Activated B cell treated with CpG ODN at 0.5 μM for 24 hours (primary cell): ENCODE results near the gene DCAF10. TPM values are rescaled to one million over a fixed set of nuclear protein-coding genes. Genes with fewer than 3 reads are reported as not detected.

Experiments
- ATAC-seq: fragments of 200-7000 bp; cut with Tn5 transposase; one replicate; pipeline ENCODE4 v1.10.0; 2021; ENCODE audit warnings: low read depth, mild to moderate bottlenecking, moderate library complexity
- CTCF ChIA-PET: fragments of 350-600 bp; sonication (Branson Sonifier 250); formaldehyde crosslinking; loops from one replicate; lab custom pipeline; 2021; ENCODE audit warnings: antibody characterized with exemption; lab: Charles Lee
- POLR2A ChIA-PET: fragments of 350-600 bp; sonication (Branson Sonifier 250); formaldehyde crosslinking; loops from one replicate; lab custom pipeline; 2021; ENCODE audit warnings: antibody characterized with exemption; lab: Charles Lee
- DNase-seq: peaks from one replicate; pipeline ENCODE4 v3.0.0; 2022
- H3K27ac Mint-ChIP-seq: one replicate; pipeline ENCODE4 v1.8.0; 2020; ENCODE audit warnings: mixed read lengths
- H3K27me3 Mint-ChIP-seq: one replicate; pipeline ENCODE4 v1.8.0; 2021; ENCODE audit warnings: mixed read lengths
- H3K36me3 Mint-ChIP-seq: one replicate; pipeline ENCODE4 v1.8.0; 2021; ENCODE audit warnings: low read depth, mixed read lengths
- H3K4me1 Mint-ChIP-seq: one replicate; pipeline ENCODE4 v1.8.0; 2021; ENCODE audit warnings: mixed read lengths
- H3K4me3 Mint-ChIP-seq: one replicate; pipeline ENCODE4 v1.8.0; 2020; ENCODE audit warnings: mild to moderate bottlenecking, mixed read lengths
- H3K9me3 Mint-ChIP-seq: one replicate; pipeline ENCODE4 v1.8.0; 2020; ENCODE audit warnings: mixed read lengths
- intact Hi-C: fragments of 100-400 bp; cut with micrococcal nuclease; formaldehyde crosslinking; loops from one replicate; pipeline ENCODE4 v1.15.1; 2024
- total RNA-seq: library from RNA; stranded (reverse); gene quantifications from 2 replicates; pipeline ENCODE4 v1.2.3, GENCODE V29; 2022
- TF ChIP-seq, protein P1 (sequence below): fragments of 200-600 bp; IDR thresholded peaks from one replicate; pipeline ENCODE4 v1.8.0; 2022; ENCODE audit warnings: antibody characterized with exemption, mild to moderate bottlenecking

DCAF10 gene
- total RNA-seq, 1 donor from 2014 or later = 19.1 TPM

DNA sequence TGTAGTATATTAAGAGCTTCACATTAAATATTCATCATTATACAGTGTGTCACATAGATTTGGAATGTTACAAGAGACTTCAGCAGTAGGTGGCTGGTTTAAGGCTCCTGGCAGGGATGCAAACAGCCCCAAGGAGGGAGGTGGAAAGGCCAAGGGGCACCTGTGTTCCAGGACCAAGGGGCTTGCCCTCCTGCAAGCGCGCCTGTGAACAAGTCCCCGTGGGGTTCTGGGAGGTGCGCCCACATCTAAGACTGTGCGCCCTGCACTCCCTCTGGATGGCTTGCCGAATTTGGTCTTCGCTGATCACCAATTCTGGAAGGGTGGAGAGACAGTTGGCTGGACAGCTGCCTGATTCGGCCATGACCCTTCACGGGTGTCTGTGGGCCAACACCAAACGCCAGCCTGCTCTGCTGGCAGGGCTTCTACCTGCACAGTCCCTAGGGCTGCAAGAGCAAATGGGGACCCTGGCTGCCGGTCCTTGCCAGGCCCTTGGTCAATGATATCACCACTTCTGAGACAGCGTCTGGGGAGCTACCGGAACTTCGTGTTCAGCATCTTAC lies 115.4 kb downstream of the DCAF10 start:
- no peak overlapping the region for H3K4me3 Mint-ChIP-seq
- H3K9me3 Mint-ChIP-seq = no peaks in the 10 kb centered on the region
- peaks cover 2% of the 10 kb centered on the region for H3K4me1 Mint-ChIP-seq
- H3K27ac Mint-ChIP-seq = no peak overlapping the region
- no peaks in the 10 kb centered on the region for H3K27me3 Mint-ChIP-seq
- TF ChIP-seq, protein P1, sequence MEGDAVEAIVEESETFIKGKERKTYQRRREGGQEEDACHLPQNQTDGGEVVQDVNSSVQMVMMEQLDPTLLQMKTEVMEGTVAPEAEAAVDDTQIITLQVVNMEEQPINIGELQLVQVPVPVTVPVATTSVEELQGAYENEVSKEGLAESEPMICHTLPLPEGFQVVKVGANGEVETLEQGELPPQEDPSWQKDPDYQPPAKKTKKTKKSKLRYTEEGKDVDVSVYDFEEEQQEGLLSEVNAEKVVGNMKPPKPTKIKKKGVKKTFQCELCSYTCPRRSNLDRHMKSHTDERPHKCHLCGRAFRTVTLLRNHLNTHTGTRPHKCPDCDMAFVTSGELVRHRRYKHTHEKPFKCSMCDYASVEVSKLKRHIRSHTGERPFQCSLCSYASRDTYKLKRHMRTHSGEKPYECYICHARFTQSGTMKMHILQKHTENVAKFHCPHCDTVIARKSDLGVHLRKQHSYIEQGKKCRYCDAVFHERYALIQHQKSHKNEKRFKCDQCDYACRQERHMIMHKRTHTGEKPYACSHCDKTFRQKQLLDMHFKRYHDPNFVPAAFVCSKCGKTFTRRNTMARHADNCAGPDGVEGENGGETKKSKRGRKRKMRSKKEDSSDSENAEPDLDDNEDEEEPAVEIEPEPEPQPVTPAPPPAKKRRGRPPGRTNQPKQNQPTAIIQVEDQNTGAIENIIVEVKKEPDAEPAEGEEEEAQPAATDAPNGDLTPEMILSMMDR = no peak
- intact Hi-C loops = loop anchor here (10.0 kb wide), 1 partner anchor 61 kb away; no protein-coding TSS in a partner anchor
- no peaks in the 10 kb centered on the region for H3K36me3 Mint-ChIP-seq
- DNase-seq = no peak
- ChIA-PET CTCF (interaction anchor here (0.7 to 3.1 kb wide), 4 partner anchors 172 to 517 kb away, joined by 3 to 40 read pairs (median 5); no protein-coding TSS in a partner anchor), POLR2A (no interaction called here)
- no peak for ATAC-seq

DNA sequence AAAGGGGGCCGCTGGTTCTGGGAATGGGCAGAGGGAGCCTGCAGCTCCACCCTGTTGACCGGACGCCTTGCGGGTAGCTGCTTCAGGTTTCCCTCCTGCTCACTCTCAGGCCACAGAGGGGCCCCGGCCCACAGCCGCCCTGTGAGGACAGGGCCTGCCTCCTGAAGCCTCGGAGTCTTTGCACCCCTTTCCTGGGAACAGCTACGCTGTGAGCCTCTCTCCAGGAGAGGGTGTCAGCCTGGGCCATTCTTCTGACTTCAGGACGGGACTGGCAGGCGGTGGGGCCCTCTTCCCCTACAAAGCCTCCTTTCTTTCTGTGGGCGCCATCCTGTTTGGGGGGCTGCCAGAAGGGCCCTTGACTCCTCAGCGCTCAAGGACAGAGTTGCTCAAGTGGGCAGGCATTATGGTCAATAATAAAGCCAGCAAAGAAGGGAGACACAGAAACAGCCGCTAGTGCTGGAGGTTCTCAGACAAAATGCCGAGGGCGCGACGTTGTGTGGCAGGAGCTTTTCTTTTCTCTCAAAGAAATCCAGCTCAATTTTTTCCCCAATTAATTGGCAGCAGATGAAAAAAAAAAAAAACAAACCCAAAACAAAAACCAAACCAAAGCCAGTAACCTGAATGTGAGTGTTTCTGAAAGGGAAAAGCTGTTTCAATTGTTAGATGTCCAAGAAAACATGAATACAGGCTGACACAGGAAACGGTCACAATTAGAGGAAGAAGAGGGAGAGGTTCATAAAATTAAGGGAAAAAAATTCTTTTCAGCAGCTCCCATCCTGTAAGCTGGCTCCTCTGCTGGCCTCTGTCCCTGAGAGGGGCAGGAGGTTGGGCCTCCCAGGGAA lies 116.1 kb downstream of the DCAF10 start:
- ATAC-seq (no peak), DNase-seq (no peak)
- H3K9me3 Mint-ChIP-seq = no peaks in the 10 kb centered on the region
- H3K4me3 Mint-ChIP-seq = no peak overlapping the region
- intact Hi-C loops = loop anchor here (10.0 kb wide), 1 partner anchor 62 kb away; no protein-coding TSS in a partner anchor
- no peaks in the 10 kb centered on the region for H3K36me3 Mint-ChIP-seq
- H3K27me3 Mint-ChIP-seq = no peaks in the 10 kb centered on the region
- no peak overlapping the region for H3K27ac Mint-ChIP-seq
- ChIA-PET CTCF (interaction anchor here (0.7 to 1.2 kb wide), 2 partner anchors 9 to 476 kb away, joined by 3 read pairs; no protein-coding TSS in a partner anchor), POLR2A (no interaction called here)
- H3K4me1 Mint-ChIP-seq = peaks cover 2% of the 10 kb centered on the region
- TF ChIP-seq, protein P1 = no peak

Other genes starting within 250 kb of the DCAF10 start
- 29.8 and 39.4 TPM in 2 replicates for gene FBXO10, start 224.4 kb upstream of the DCAF10 start, total RNA-seq
- 77.8 and 80.3 TPM in 2 replicates for gene TOMM5, start 208.2 kb upstream of the DCAF10 start, total RNA-seq
- gene FRMPD1, start 149.8 kb upstream of the DCAF10 start, total RNA-seq = 0.07 TPM in 1 of 2 replicates, not detected in the other
- 11.7 and 15.0 TPM in 2 replicates for gene TRMT10B, start 47.0 kb upstream of the DCAF10 start, total RNA-seq
- gene EXOSC3, start 15.7 kb upstream of the DCAF10 start, total RNA-seq = 63.8 and 69.9 TPM in 2 replicates
- gene SLC25A51, start 103.3 kb downstream of the DCAF10 start, total RNA-seq = 30.5 and 33.9 TPM in 2 replicates